Activated CD8-positive, alpha-beta T cell treated with anti-CD3 and anti-CD28 coated beads for 36 hours (primary cell): ENCODE results near the gene ABHD12. TPM values are rescaled to one million over a fixed set of nuclear protein-coding genes. Genes with fewer than 3 reads are reported as not detected.

Experiments used
- ATAC-seq: fragments of 200-7000 bp; cut with Tn5 transposase; one replicate; pipeline ENCODE4 v1.10.0; 2021; ENCODE audit warnings: mild to moderate bottlenecking, moderate library complexity
- CTCF ChIA-PET: fragments of 350-600 bp; sonication (Branson Sonifier 250); formaldehyde crosslinking; loops from one replicate; lab custom pipeline; 2021; ENCODE audit warnings: antibody characterized with exemption; lab: Charles Lee
- POLR2A ChIA-PET: fragments of 350-600 bp; sonication (Branson Sonifier 250); formaldehyde crosslinking; loops from one replicate; lab custom pipeline; 2021; ENCODE audit warnings: antibody characterized with exemption; lab: Charles Lee
- DNase-seq: peaks from one replicate; pipeline ENCODE4 v3.0.0-alpha.2; 2020
- H3K27ac Mint-ChIP-seq: one replicate; pipeline ENCODE4 v1.8.0; 2021; ENCODE audit warnings: mild to moderate bottlenecking, mixed read lengths
- H3K27me3 Mint-ChIP-seq: one replicate; pipeline ENCODE4 v1.8.0; 2021; ENCODE audit warnings: mixed read lengths
- H3K36me3 Mint-ChIP-seq: one replicate; pipeline ENCODE4 v1.8.0; 2021; ENCODE audit warnings: low read depth, mixed read lengths
- H3K4me1 Mint-ChIP-seq: one replicate; pipeline ENCODE4 v1.8.0; 2021; ENCODE audit warnings: low read depth, mixed read lengths
- H3K4me3 Mint-ChIP-seq: one replicate; pipeline ENCODE4 v1.8.0; 2021; ENCODE audit warnings: mild to moderate bottlenecking, moderate library complexity, mixed read lengths
- H3K9me3 Mint-ChIP-seq: one replicate; pipeline ENCODE4 v1.8.0; 2021; ENCODE audit warnings: mixed read lengths
- intact Hi-C: fragments of 100-400 bp; cut with micrococcal nuclease; formaldehyde crosslinking; loops from one replicate; pipeline ENCODE4 v1.10.0; 2022
- total RNA-seq, 2 experiments: library from RNA; stranded (reverse); gene quantifications; one replicate each; pipeline ENCODE4 v1.2.3, GENCODE V29; 2021
- TF ChIP-seq, protein P1 (sequence below): fragments of 200-600 bp; IDR thresholded peaks from one replicate; pipeline ENCODE4 v1.8.0; 2022; ENCODE audit warnings: antibody characterized with exemption, mild to moderate bottlenecking

The ABHD12 gene
- total RNA-seq, 2 experiments from 2014 or later = 16.0 to 17.0 TPM

GRCh38 chr20:25275813-25276532, 114.7 kb downstream of the ABHD12 start:
- Mint-ChIP-seq H3K4me3 (no peak overlapping the region), H3K36me3 (peaks cover 22% of the 10 kb centered on the region), H3K9me3 (no peaks in the 10 kb centered on the region), H3K27me3 (no peaks in the 10 kb centered on the region), H3K4me1 (no peaks in the 10 kb centered on the region), H3K27ac (no peak overlapping the region)
- DNase-seq (no peak), ATAC-seq (no peak)
- CTCF ChIA-PET = interaction anchor here (1.1 kb wide), 1 partner anchor 15 kb away, joined by 4 read pairs; no protein-coding TSS in a partner anchor
- POLR2A ChIA-PET = no interaction called here
- intact Hi-C loops = no loop called here
- TF ChIP-seq, protein P1, sequence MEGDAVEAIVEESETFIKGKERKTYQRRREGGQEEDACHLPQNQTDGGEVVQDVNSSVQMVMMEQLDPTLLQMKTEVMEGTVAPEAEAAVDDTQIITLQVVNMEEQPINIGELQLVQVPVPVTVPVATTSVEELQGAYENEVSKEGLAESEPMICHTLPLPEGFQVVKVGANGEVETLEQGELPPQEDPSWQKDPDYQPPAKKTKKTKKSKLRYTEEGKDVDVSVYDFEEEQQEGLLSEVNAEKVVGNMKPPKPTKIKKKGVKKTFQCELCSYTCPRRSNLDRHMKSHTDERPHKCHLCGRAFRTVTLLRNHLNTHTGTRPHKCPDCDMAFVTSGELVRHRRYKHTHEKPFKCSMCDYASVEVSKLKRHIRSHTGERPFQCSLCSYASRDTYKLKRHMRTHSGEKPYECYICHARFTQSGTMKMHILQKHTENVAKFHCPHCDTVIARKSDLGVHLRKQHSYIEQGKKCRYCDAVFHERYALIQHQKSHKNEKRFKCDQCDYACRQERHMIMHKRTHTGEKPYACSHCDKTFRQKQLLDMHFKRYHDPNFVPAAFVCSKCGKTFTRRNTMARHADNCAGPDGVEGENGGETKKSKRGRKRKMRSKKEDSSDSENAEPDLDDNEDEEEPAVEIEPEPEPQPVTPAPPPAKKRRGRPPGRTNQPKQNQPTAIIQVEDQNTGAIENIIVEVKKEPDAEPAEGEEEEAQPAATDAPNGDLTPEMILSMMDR = no peak

GRCh38 chr20:25274891-25275812, 115.5 kb downstream of the ABHD12 start:
- ATAC-seq (no peak), DNase-seq (no peak)
- ChIA-PET CTCF (interaction anchor here (1.1 kb wide), 1 partner anchor 15 kb away, joined by 4 read pairs; no protein-coding TSS in a partner anchor), POLR2A (no interaction called here)
- H3K4me3 Mint-ChIP-seq = no peak overlapping the region
- no peaks in the 10 kb centered on the region for H3K4me1 Mint-ChIP-seq
- H3K9me3 Mint-ChIP-seq = no peaks in the 10 kb centered on the region
- intact Hi-C loops = no loop called here
- H3K27me3 Mint-ChIP-seq = no peaks in the 10 kb centered on the region
- TF ChIP-seq, protein P1 = no peak
- H3K36me3 Mint-ChIP-seq = peaks cover 22% of the 10 kb centered on the region
- H3K27ac Mint-ChIP-seq = no peak overlapping the region

DNA sequence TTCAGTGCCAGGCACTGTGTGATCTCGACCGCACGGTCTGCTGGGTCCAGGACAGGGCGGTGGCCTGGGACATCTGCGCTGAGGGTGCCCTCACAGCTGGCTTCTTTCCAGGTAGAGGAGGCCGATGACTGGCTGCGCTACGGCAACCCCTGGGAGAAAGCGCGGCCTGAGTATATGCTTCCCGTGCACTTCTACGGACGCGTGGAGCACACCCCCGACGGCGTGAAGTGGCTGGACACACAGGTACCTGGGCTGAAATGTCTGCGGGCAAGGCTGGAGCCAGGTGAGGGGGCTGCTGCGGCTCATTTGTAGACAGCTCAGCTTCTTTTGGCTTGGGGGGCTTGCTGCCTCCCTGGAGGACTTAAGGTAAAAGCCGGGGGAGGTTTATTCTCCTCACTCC, 116.2 kb downstream of the ABHD12 start:
- CTCF ChIA-PET = no interaction called here
- POLR2A ChIA-PET = no interaction called here

DNA sequence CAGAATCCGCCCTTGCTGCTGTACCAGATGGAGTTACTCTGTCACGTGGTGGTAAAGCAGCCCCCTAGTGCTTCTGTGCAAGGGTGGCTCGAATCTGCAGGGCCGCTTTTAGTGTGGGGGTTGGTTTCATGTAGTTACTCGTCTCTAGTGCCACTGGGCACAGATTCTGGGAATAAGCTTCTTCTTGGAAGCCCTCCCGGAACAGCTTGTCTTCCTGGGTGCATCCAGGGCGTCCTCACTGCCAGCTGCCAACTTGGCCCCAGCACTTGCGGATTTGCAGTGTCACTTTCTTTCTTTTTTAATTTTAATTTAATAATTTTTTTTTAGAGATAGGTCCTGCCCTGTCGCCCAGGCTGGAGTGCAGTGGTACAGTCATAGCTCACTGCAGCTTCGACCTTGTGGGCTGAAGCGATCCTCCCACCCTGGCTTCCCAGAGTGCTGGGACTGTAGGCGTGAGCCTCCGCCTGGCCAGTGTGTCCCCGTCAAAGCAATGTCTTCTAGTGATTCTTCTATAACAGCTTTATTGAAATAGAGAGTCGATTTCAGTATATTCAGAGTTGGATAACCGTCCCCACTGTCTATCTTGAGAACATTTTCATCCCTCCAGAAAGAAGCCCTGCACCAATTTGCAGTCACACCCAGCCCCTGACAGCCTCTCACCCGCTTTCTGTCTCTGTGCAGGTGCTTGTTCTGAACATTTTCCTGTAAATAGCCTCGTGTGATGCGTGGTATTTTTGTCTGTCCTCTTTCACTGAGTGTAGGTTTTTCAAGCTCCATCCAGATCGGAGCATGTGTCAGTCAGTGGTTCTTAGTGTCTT, 116.9 kb downstream of the ABHD12 start:
- ChIA-PET CTCF (interaction anchor here (1.3 kb wide), 1 partner anchor 12 kb away, joined by 3 read pairs; no protein-coding TSS in a partner anchor), POLR2A (no interaction called here)
- Mint-ChIP-seq H3K36me3 (peaks cover 26% of the 10 kb centered on the region), H3K27ac (no peak overlapping the region), H3K9me3 (no peaks in the 10 kb centered on the region), H3K4me3 (no peak overlapping the region), H3K27me3 (no peaks in the 10 kb centered on the region), H3K4me1 (no peaks in the 10 kb centered on the region)
- intact Hi-C loops = no loop called here
- ATAC-seq (no peak), DNase-seq (no peak)
- TF ChIP-seq, protein P1 = no peak

More for the DNA sequence above, 116.2 kb downstream of the ABHD12 start:
- H3K27me3 Mint-ChIP-seq = no peaks in the 10 kb centered on the region
- ATAC-seq = no peak
- H3K4me1 Mint-ChIP-seq = no peaks in the 10 kb centered on the region
- intact Hi-C loops = no loop called here
- DNase-seq = no peak
- no peak overlapping the region for H3K4me3 Mint-ChIP-seq
- TF ChIP-seq, protein P1 = no peak
- peaks cover 26% of the 10 kb centered on the region for H3K36me3 Mint-ChIP-seq
- no peaks in the 10 kb centered on the region for H3K9me3 Mint-ChIP-seq
- H3K27ac Mint-ChIP-seq = no peak overlapping the region
